HT-29 (cell line): Measurements from ENCODE around the gene C1orf105. TPM values are rescaled to one million over a fixed set of nuclear protein-coding genes. Genes with fewer than 3 reads are reported as not detected.
"Not testable (repeated sequence)": the region's sequence is repeated elsewhere in the genome, so short reads cannot be mapped to it uniquely, and the experiment has no call there.

ENCODE experiments used
- DNase-seq: peaks from one replicate; pipeline ENCODE4 v3.0.0-alpha.2; 2015; ENCODE audit warnings: low spot score
- total RNA-seq: library from RNA; depleted of rRNA; stranded (reverse); fragments of >200 nt; shearing (Covaris generic); gene quantifications from 2 replicates; pipeline ENCODE4 v1.2.3, GENCODE V29; 2014; rRNA removed

The C1orf105 gene
- not detected in 2 replicates for total RNA-seq

GRCh38 chr1:172420385-172420784, at the start of gene C1orf105:
TSS of gene C1orf105 (plus strand) at chr1:172420685. CDS start at chr1:172420886, 201 bp downstream.
- DNase-seq, result no peak

- DNase-seq, result not testable (repeated sequence)
Observed at GRCh38 chr1:172371646-172372045, 48.8 kb upstream of the C1orf105 start.

- DNase-seq, result no peak
Observed at GRCh38 chr1:172373864-172374263, 46.6 kb upstream of the C1orf105 start.

- no peak for DNase-seq
Observed at GRCh38 chr1:172375211-172375631, 45.3 kb upstream of the C1orf105 start.

- no peak for DNase-seq
Observed at GRCh38 chr1:172376431-172376830, 44.1 kb upstream of the C1orf105 start.

GRCh38 chr1:172377565-172377964, 42.9 kb upstream of the C1orf105 start:
- no peak for DNase-seq

GRCh38 chr1:172378109-172378760, 42.2 kb upstream of the C1orf105 start:
- DNase-seq, result no peak

- DNase-seq, result no peak
Observed at GRCh38 chr1:172380441-172381244, 39.8 kb upstream of the C1orf105 start.

GRCh38 chr1:172381946-172382345, 38.5 kb upstream of the C1orf105 start:
- DNase-seq, result no peak

- no peak for DNase-seq
Observed at GRCh38 chr1:172382406-172382805, 38.1 kb upstream of the C1orf105 start.

- no peak for DNase-seq
Observed at GRCh38 chr1:172382990-172383389, 37.5 kb upstream of the C1orf105 start.

- no peak for DNase-seq
Observed at GRCh38 chr1:172383536-172383935, 36.9 kb upstream of the C1orf105 start.

GRCh38 chr1:172384656-172385055, 35.8 kb upstream of the C1orf105 start:
- no peak for DNase-seq

- no peak for DNase-seq
Observed at GRCh38 chr1:172386046-172386445, 34.4 kb upstream of the C1orf105 start.

- DNase-seq, result no peak
Observed at GRCh38 chr1:172388490-172388889, 32.0 kb upstream of the C1orf105 start.

GRCh38 chr1:172390301-172390682, 30.2 kb upstream of the C1orf105 start:
- DNase-seq, result no peak

GRCh38 chr1:172390683-172391551, 29.6 kb upstream of the C1orf105 start:
- DNase-seq, result no peak

GRCh38 chr1:172391976-172392375, 28.5 kb upstream of the C1orf105 start:
- DNase-seq, result no peak

- DNase-seq, result no peak
Observed at GRCh38 chr1:172393354-172393753, 27.1 kb upstream of the C1orf105 start.

- DNase-seq, result no peak
Observed at GRCh38 chr1:172394141-172394751, 26.2 kb upstream of the C1orf105 start.

- no peak for DNase-seq
Observed at GRCh38 chr1:172394811-172395210, 25.7 kb upstream of the C1orf105 start.

- DNase-seq, result no peak
Observed at GRCh38 chr1:172395576-172395975, 24.9 kb upstream of the C1orf105 start.
